ENCODE data around the gene SNX1.
"Not testable (repeated sequence)": the region's sequence is repeated elsewhere in the genome, so short reads cannot be mapped to it uniquely, and the experiment has no call there.

Gene SNX1

GRCh38 chr15:64073496-64073895 lies 22.3 kb upstream of the SNX1 start:
- not testable (repeated sequence) for DNase-seq (ENCODE audit: low read depth in 2 of 2, low spot score in 1 of 2)

- no peak for DNase-seq (ENCODE audit: low read depth in 2 of 2, low spot score in 1 of 2)
Observed at GRCh38 chr15:64082757-64083156, 13.0 kb upstream of the SNX1 start.

GRCh38 chr15:64089543-64090280 lies 6.1 kb upstream of the SNX1 start:
- DNase-seq (ENCODE audit: low read depth in 2 of 2, low spot score in 1 of 2) = no peak

- DNase-seq (ENCODE audit: low read depth in 2 of 2, low spot score in 1 of 2) = no peak
Observed at GRCh38 chr15:64090527-64090926, 5.3 kb upstream of the SNX1 start.

GRCh38 chr15:64092075-64092820 lies 3.5 kb upstream of the SNX1 start:
- no peak for DNase-seq (ENCODE audit: low read depth in 2 of 2, low spot score in 1 of 2)

- no peak for DNase-seq (ENCODE audit: low read depth in 2 of 2, low spot score in 1 of 2)
Observed at GRCh38 chr15:64092864-64093626, 2.7 kb upstream of the SNX1 start.

GRCh38 chr15:64093627-64094417 lies 2.0 kb upstream of the SNX1 start, which contains the start of gene CIAO2A:
CIAO2A (minus strand) TSS chr15:64093838; CDS start chr15:64093768, 70 bp downstream.
- peak; percentile 64 to 83 for DNase-seq (ENCODE audit: low read depth in 2 of 2, low spot score in 1 of 2)

- DNase-seq (ENCODE audit: low read depth in 2 of 2, low spot score in 1 of 2) = no peak
Observed at GRCh38 chr15:64095431-64095794, 369 bp upstream of the SNX1 start.

GRCh38 chr15:64096668-64097384 lies 1.0 kb downstream of the SNX1 start:
- no peak for DNase-seq (ENCODE audit: low read depth in 2 of 2, low spot score in 1 of 2)

GRCh38 chr15:64099379-64099778 lies 3.6 kb downstream of the SNX1 start:
- DNase-seq (ENCODE audit: low read depth in 2 of 2, low spot score in 1 of 2) = no peak

- no peak for DNase-seq (ENCODE audit: low read depth in 2 of 2, low spot score in 1 of 2)
Observed at GRCh38 chr15:64100958-64101357, 5.2 kb downstream of the SNX1 start.

GRCh38 chr15:64102497-64102896 lies 6.7 kb downstream of the SNX1 start:
- no peak for DNase-seq (ENCODE audit: low read depth in 2 of 2, low spot score in 1 of 2)

GRCh38 chr15:64105113-64105704 lies 9.4 kb downstream of the SNX1 start:
- DNase-seq (ENCODE audit: low read depth in 2 of 2, low spot score in 1 of 2) = no peak

GRCh38 chr15:64107337-64107736 lies 11.6 kb downstream of the SNX1 start:
- DNase-seq (ENCODE audit: low read depth in 2 of 2, low spot score in 1 of 2) = no peak

GRCh38 chr15:64110108-64110701 lies 14.4 kb downstream of the SNX1 start:
- DNase-seq (ENCODE audit: low read depth in 2 of 2, low spot score in 1 of 2) = not testable (repeated sequence)

GRCh38 chr15:64110950-64111678 lies 15.3 kb downstream of the SNX1 start:
- DNase-seq (ENCODE audit: low read depth in 2 of 2, low spot score in 1 of 2) = no peak

- no peak for DNase-seq (ENCODE audit: low read depth in 2 of 2, low spot score in 1 of 2)
Observed at GRCh38 chr15:64111679-64112050, 15.9 kb downstream of the SNX1 start.

GRCh38 chr15:64112073-64112772 lies 16.4 kb downstream of the SNX1 start:
- no peak for DNase-seq (ENCODE audit: low read depth in 2 of 2, low spot score in 1 of 2)
